Central memory CD4-positive, alpha-beta T cell (primary cell): ENCODE results near the gene ANKS4B.
"Not testable (repeated sequence)": the region's sequence is repeated elsewhere in the genome, so short reads cannot be mapped to it uniquely, and the experiment has no call there.

Experiments used
- DNase-seq: peaks from one replicate; pipeline ENCODE4 v3.0.0; 2022

ANKS4B gene

DNA sequence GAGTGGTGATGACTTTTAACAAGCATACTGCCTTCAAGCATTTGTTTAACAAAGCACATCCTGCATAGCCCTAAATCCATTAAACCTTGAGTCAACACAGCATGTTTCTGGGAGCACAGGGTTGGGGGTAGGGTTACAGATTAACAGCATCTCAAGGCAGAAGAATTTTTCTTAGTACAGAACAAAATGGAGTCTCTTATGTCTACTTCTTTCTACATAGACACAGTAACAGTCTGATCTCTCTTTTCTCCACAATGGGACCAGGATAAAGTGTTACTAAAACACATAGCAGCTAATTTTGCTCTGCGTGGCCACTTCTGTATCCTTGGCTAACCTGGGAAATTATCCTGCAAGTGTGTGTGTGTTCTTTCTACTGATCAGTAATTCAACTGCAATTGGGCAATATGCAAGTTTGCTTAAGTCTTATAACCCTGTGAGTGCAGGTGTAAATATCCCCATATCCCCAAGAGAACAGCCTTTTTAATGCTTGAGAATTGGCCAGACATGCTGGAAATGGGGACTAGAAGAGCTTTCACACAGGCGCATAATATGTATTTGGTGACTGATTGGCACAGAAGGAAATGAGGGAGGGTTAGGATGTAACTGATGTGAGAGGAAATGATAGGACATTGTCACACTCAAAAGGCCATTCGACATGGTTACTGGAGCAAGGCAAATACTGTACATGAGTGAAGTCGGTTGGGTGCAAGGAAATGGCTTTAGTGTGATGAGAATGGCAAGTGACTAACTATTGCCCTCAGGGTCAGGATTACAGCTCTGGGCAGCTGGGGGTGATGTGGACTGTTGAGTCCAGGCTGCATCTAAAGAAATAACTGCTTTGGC is 10.8 kb upstream of the ANKS4B start:
- no peak for DNase-seq

DNA sequence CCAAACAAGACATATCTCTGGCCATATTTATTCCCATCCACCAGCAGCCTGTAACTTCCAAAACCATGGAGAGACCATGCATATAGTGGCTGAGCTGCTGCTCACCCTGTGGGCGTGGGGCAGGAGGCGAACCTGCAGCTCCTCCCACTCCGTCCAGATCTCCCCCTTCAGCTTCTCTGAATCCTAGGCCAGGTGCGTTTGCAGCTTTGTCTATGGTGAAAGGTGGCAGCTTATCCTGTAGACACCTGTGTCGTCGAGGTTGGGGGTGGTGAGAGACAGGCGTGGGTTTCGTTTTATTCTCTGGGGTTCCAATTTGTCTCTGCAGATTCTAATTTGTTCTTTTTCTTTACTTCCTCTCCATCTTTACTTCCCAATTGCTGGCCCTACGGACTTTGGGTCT is 9.7 kb upstream of the ANKS4B start:
- no peak for DNase-seq

DNA sequence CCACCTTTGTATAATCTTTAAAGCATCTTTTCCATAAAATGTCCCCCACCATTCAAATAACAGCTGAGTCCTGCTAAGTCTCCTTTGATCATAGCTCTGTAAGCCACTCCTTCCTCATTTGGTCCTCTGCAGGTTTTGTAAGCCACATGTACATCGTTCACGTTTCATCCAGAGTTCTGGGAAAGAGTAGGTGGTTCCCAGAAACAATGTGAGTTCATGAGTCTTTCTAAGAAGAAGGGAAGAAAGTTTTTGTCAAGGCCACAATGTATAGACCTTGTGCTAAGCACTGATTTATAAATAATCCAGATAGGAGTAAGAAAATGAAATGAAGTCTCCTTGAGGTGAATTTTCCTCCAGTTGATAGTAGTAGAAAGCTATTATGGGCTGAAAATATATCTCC is 8.7 kb upstream of the ANKS4B start:
- DNase-seq = no peak

DNA sequence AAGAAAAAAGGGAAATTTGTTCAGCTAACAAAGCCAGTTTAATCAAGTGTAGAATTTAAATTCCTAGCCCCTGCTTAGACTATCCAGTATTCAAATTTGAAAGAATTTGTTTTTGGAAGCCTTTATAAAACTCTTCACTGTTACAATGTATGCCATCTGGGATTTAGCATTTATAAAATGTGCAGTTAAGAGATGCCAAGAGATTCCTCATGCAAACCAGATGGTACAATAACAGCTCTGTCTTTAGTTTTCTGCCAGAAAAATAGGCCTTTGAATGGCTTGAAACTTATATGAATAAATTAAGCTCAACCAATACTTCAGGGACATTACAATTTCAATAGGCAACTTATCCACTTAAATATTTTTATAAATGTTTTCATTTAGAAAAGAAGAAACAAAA is 6.8 kb upstream of the ANKS4B start:
- no peak for DNase-seq

DNA sequence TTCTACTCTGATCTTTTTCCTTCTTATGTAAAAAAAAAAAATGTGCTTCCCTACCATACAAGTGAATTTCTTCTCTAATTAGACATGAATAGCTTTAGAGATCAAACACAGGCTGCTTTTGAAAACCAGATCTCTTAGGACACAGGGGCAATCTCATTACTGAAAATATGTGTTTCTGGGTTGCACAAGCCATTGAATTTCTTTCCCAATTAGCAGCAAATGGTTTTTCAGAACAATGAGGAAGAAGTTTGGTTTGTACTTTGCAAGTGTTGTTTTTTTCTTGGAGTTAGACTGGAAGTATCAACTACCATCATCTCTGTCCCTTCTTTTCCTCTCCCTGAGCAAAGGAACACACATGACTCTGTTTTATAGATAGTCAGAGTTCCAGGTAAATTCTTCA is 5.6 kb upstream of the ANKS4B start:
- no peak for DNase-seq

DNA sequence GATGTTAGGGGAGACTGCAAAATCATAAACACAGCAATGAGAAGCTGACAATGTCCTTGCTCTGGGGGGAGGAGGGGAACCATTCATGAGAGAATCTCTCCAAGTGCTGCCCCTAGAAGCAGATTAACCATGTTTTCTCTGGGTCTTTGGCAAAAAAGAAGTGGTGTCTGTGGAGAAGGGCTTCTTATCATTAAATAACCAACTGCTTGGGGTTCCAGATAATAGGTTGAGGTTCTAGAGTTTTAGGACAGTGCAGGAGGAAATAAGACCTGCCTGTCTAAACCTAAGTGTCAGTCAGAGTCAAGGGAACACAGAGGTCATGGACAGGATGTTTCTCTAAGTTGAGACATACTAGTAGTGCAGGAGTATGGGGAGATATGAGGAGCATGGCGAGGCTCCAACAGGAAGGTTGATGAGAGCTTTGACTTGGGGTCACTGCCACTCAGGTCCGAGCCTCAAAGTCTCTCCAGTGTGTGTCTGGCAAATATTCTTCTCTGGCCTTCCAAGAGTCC is 5.1 kb upstream of the ANKS4B start:
- no peak for DNase-seq

DNA sequence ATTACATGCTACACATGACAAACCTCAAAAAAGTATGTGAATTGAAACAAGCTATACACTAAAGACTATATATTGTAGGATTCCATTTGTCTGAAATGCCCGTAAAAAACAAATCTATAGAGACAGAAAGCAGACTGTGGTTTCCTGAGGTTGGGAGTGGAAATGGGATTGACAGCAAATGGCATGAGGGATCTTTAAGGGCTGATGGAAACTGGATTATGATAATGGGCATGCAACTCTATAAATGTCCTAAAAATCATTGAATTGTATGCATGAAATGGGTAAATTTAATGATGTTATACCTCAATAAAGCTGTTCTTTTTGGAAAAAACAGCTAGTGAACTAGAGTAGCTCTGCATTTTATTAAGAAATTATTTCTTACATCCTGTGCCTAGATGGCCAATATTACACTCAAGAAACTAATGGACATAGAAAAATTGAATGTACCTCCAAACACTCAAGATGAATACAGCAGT is 416 bp upstream of the ANKS4B start:
- DNase-seq = no peak

DNA sequence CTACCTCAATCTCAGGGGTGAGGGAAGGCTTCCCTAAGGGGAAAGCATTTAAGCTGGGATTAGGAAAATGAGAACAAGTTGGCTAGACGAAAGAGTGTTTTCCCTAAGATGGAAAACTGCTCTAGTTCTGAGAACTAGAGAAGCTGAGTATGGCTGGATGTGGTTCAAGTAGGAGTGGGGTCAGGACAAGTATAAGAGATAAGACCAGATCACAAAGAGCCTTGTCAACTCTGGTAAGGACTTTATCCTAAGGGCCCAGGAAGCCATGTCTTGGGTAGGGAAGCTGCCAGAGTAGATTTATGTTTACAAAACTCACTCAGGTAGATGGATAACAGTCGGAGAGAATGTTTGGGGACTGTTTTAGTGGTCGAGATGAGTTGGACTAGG is 1.7 kb downstream of the ANKS4B start:
- DNase-seq = no peak

DNA sequence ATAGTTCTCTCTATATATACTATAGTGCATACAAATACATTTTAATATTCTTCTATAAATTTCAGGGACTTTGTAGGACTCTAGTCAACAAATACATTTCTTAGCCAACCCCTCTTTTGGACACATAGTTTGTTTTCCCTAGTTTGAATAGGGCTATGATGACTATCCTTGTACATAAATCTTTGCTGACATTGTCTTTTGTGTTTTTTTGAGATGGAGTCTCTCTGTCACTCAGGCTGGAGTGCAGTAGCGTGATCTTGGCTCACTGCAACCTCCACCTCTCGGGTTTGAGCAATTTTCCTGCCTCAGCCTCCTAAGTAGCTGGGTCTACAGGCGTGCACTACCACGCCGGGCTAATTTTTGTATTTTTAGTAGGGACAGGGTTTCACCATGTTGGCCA is 3.3 kb downstream of the ANKS4B start:
- DNase-seq = no peak

DNA sequence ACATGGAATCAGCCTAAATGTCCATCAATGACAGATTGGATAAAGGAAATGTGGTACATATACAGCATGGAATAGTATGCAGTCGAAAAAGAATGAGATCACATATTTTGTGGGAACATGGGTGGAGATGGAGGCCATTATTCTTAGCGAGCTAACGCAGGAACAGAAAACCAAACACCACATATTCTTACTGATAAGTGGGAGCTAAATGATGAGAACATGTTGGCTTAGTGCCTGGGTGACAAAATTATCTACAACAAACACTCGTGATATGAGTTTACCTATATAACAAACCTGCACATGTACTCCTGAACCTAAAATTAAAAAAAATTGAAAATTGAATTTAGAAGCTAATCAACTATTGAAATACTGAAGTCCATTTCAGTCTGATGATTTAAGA is 6.1 kb downstream of the ANKS4B start:
- no peak for DNase-seq

DNA sequence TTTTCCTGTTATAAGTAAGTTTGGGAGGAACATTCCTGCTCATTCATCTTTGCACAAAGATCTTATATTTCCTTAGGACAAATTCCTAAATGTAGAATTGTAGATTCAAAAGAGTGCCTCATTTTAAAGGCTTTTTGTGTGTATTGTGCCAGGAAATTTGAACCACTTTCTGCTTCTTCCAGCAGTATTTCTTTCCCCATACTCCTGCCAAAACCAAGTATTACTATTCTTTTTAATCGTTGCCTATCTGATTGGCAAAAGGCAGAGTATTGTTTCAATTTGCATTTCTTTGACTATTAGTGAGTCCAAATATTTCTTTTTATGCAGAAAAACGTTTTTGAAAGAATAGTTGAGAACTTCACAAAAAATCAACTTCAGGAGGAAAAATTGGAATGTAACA is 9.3 kb downstream of the ANKS4B start:
- DNase-seq = no peak

DNA sequence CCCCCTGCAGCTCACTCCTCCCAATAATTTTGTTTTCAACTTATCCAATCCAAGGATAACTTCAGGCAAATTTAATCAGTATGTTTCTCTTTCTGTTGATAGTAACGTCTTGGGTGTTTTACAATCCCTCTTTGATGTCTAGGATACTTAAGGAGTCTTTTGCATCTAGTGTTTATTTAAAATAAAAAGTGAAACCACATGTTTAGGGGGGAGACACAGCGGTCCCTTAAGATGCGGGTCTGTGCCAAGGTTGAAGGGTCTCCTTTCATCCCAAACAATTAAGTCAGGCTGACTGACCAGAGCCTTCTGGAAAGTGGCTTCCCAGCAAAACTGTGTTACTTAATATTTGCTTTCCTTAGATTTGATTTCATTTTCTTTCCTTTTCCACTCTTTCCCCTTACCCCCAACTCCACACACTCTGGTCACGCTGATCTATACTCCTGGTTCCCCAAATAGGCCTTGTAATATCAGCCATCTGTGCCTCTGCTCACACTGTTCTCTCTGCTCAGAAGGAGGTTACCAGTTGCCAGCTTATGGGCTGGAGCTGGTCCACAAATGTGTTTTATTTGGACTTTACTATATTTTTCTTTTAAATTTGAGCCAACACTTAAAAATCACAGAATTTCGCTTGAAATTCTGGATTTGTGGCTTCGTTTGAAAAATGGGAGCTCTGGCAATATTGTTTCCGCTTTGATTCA is 11.2 kb downstream of the ANKS4B start:
- DNase-seq = no peak

DNA sequence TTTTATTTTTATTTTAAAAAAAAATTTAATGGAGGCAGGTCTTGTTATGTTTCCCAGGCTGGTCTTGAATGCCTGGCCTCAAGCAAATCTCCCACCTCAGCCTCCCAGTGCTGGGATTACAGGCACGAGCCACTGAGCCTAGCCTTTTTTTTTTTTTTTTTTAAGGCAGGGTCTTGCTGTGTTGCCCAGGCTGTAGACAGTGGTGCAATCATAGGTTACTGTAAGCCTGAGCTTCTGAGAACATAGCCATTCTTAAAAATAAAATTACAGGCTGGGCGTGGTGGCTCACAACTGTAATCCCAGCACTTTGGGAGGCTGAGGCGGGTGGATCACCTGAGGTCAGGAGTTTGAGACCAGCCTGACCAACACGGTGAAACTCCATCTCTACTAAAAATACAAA is 14.7 kb downstream of the ANKS4B start:
- not testable (repeated sequence) for DNase-seq

DNA sequence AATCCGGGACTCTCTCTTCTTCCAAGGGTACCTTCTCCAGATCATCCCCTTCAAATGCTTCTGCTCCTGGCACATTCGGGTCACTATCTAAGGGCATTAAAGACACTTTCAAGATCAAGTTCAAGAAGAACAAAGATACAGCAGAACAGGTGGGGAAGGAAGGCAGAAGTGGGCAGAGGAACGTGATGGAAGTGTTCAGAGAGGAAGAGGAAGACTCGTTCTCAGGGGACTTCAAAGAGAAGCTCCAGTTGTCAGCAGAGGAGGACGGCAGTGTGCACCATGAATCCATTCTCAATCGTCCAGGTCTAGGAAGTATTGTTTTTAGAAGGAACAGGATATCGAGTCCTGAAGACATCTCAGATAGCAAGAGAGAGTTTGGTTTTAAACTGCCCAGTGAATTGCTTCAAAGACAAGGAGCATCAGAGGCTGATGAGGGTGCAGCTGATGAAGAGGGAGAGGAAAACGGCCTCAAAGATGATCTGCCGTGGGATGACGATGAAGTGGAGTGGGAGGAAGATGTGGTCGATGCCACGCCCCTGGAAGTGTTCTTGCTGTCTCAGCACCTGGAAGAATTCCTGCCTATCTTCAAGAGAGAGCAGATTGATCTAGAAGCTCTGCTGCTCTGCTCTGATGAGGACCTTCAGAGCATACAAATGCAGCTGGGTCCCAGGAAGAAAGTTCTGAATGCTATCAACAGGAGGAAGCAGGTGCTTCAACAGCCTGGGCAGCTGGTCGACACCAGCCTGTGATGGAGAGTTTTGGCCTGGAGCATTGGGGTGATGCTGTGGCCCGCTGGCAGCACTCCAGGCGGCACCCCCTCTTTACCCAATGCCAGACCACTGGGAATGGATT is 16.8 kb downstream of the ANKS4B start:
- DNase-seq = no peak

DNA sequence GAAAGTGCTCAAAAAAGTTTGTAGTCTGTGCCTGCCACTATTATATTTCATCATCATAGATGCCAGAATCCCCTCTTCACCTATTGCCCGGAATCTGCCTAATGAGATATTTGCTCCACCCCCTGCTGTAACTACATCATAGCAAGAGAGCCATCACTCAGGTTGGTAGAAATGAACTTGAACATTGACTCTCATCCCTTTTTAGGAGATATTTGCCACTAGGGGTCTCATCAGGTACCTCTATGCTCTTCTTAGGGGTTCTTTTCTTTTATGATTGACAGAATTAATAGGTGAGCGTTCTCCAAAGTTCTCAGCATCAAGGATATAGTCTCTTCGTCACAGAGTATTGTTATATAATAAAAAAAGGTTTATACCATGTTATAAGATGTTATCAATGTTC is 20.0 kb downstream of the ANKS4B start:
- DNase-seq = no peak

DNA sequence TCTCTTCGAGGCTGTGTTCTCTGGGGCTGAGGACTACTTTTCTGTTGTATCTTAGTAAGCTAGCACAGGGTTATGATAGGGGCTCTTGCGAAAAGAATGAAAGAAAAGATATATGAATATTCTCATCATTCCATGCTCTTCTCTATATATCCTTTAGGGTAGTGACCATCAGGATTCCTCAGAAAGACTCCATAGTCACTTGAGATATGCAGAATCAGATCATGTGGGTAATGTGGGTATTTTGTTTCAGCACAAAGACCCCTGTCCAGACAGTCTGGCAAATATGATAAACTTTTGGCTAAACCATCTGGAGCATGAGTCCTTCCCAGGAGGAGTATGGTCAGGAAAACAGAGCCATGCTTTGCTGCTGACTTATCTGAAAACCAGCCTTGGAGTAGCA is 23.1 kb downstream of the ANKS4B start:
- no peak for DNase-seq

DNA sequence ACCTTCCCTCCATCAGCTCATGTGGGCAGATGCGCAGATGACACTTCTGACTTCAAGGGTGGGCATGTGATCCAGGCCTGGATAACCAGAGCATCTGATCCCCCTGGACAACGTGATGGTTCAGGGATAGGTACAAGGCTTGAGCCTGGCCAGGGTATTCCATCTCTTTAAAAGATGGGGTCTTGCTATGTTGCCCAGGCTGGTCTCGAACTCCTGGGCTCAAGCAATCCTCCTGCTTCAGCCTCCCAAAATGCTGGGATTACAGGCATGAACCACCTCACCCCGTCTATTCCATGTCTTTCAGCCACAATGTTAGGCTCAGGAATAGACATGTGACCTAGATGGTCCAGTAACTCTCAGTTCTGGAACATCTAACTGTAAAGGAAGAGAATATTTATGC is 23.8 kb downstream of the ANKS4B start:
- no peak for DNase-seq

DNA sequence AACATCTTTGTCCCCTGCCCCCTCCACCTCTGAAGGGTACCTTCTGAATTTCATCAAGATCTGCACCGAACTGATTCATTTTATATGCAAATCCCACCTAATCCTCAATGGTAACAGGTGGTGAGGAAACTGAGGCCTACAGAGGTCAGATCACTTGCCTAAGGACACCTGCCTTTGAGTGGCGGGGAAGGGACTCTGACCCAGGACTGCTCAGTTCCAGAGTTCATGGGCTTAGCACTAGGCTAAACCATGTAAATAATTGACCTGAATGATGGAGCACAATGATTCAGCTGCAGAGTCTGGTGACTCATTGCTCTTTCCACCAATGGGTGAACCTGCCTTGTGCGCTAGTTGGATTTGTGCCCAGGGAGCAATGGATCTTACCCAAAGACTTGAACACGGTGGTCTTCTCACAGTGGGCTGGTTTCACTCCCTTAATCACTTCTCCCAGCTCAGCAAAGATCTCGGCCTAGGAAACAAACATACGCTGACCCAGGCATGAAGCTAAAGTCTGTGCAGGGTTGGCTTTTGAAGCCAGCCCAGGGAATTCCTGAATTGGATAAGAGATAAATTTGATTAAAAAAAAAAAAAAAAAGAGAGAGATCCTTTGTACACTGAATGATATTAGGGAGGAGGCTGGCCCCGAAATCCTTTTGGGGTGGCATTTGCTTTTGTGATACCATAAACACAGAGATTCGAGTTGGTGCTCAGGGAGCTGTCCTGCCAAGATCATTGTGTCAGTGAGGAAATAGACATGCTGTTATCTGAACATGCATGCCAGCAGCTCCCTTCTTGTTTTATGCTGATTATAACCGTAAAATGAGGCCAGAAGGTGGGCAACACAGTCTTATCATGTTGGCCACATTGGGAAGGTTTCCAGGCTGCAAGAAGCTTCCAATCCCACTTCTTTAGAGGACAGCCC is 27.6 kb downstream of the ANKS4B start:
- no peak for DNase-seq

DNA sequence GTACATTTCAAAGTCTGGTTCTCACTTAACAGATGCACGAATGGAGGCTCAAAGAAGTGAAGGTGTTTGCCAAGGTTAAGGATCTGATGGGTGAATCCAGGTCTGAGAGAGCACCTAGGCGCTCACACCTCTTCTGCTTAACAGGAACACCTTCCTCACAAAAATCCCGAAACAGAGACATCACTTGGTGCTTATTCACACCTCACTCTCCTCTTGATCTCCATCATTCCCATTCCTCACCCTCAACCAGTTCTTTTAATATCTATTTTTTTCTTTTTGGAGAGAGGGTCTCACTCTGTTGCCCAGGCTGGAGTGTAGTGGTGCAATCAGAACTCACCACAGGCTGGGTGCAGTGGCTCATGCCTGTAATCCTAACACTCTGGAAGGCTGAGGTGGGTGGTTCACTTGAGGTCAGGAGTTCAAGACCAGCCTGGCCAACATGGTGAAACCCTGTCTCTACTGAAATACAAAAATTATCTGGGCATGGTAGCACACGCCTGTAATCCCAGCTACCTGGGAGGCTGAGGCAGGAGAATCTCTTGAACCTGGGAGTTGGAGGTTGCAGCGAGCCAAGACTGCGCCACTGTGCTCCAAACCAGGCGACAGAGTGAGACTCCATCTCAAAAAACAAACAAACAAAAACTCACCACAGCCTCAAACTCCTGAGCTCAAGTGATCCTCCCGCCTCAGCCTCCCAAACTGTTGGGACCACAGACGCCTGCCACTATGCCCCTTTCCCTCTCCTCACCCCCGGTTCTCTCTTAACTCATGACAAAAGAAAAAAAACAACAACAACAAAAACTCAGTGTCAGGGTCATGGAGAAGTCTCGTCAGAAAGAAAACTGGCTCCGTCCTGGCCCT is 29.5 kb downstream of the ANKS4B start:
- no peak for DNase-seq

DNA sequence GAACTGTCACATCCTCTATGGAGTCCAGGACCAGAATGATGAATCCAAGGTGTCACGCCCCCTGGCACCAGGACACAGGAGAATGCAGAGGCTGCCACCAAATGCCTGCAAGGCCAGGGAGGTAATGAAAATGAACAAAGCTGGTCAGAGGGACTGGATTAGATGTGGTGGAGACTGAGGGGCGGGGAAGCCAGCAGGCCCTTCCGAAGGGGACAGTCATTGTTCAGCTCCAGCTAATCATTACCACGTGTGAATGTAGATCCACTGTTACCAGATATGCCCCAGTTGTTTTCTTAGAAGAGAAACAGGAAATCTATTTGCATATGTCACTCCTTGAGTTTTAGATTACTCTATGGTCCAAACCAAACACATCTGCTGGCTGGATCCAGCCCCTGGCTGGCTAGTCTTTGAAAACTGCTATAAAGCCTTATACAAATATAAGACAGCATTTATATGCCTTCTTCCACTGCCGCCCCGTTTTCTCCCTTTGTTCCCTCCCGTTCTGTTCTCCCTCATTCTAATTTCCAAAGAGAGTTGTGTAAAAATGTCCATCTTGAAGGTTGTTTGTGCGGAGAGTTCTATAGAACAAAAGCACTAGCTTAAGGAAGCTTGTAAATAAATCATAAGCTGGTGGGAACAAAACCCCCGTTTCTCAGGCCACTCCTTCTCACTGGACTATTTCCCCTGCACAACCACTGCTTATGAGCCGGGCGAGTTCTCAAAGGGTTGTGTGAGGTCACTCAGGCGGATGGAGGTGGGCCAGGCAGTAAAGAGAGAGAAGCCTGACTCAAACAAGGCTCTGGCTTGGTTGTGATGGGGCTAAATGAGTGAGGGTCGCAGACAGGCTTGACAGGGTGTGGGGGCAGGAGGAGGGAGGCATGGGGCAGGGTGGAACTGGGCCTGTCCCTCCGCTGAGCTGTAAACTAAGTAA is 30.4 kb downstream of the ANKS4B start:
- no peak for DNase-seq
